CD4-positive, alpha-beta memory T cell (primary cell): Measurements from ENCODE around the gene SLC9A5. TPM values are rescaled to one million over a fixed set of nuclear protein-coding genes. Genes with fewer than 3 reads are reported as not detected.
A peak's percentile ranks its signal among the peaks of the same experiment; 100 is the strongest.

Experiments
- CTCF ChIA-PET: fragments of 350-600 bp; sonication (Branson Sonifier 250); formaldehyde crosslinking; loops from one replicate; lab custom pipeline; 2021; ENCODE audit warnings: inconsistent platforms; ENCODE audit not compliant: partially characterized antibody; lab: Charles Lee
- POLR2A ChIA-PET: fragments of 350-600 bp; sonication (Branson Sonifier 250); formaldehyde crosslinking; loops from one replicate; lab custom pipeline; 2021; ENCODE audit not compliant: partially characterized antibody; lab: Charles Lee
- DNase-seq, 5 donors: peaks; one replicate each; pipeline versions ENCODE4 v3.0.0 to v3.0.0-alpha.2; 2020 to 2022; ENCODE audit warnings: mixed read lengths in 1 of 5
- H3K27ac ChIP-seq: one replicate; pipeline ENCODE4 v1.7.0; 2013; ENCODE audit warnings: low read depth, low read length
- H3K27me3 ChIP-seq: 2 replicates; pipeline ENCODE4 v1.7.0; 2013; ENCODE audit warnings: mild to moderate bottlenecking, low read length, moderate library complexity; ENCODE audit not compliant: insufficient read depth
- H3K36me3 ChIP-seq: 2 replicates; pipeline ENCODE4 v1.7.0; 2013; ENCODE audit warnings: mild to moderate bottlenecking, low read length, moderate library complexity; ENCODE audit not compliant: insufficient read depth
- H3K4me1 ChIP-seq: 2 replicates; pipeline ENCODE4 v1.7.0; 2013; ENCODE audit warnings: mild to moderate bottlenecking, low read length, moderate library complexity; ENCODE audit not compliant: insufficient read depth
- H3K4me3 ChIP-seq, 2 donors: one replicate each; pipeline ENCODE4 v1.7.0; 2013; ENCODE audit warnings: low read length in 2 of 2, mild to moderate bottlenecking in 1 of 2
- H3K9me3 ChIP-seq, 2 donors: one replicate each; pipeline ENCODE4 v1.7.0; 2013; ENCODE audit warnings: low read length in 2 of 2, control low read depth in 1 of 2; ENCODE audit not compliant: control insufficient read depth in 1 of 2
- H3K27ac Mint-ChIP-seq, 7 donors: one replicate each; pipeline ENCODE4 v1.8.0; 2020 to 2021; ENCODE audit warnings: mixed read lengths in 7 of 7, mild to moderate bottlenecking in 6 of 7, inconsistent platforms in 3 of 7, moderate library complexity in 3 of 7
- H3K27me3 Mint-ChIP-seq, 2 donors: one replicate each; pipeline ENCODE4 v1.8.0; 2020 to 2021; ENCODE audit warnings: mixed read lengths in 2 of 2
- H3K36me3 Mint-ChIP-seq, 2 donors: one replicate each; pipeline ENCODE4 v1.8.0; 2020 to 2021; ENCODE audit warnings: mixed read lengths in 2 of 2, inconsistent platforms in 1 of 2, mild to moderate bottlenecking in 1 of 2
- H3K4me1 Mint-ChIP-seq, 4 donors: one replicate each; pipeline ENCODE4 v1.8.0; 2020 to 2021; ENCODE audit warnings: mixed read lengths in 4 of 4, mild to moderate bottlenecking in 1 of 4
- H3K4me3 Mint-ChIP-seq, 8 donors: one replicate each; pipeline ENCODE4 v1.8.0; 2020 to 2021; ENCODE audit warnings: mixed read lengths in 8 of 8, mild to moderate bottlenecking in 7 of 8, moderate library complexity in 6 of 8, inconsistent platforms in 3 of 8
- H3K9me3 Mint-ChIP-seq, 8 donors: one replicate each; pipeline ENCODE4 v1.8.0; 2020 to 2021; ENCODE audit warnings: mixed read lengths in 8 of 8, mild to moderate bottlenecking in 5 of 8, inconsistent platforms in 3 of 8, moderate library complexity in 1 of 8
- intact Hi-C: fragments of 100-400 bp; cut with micrococcal nuclease; formaldehyde crosslinking; loops from one replicate; pipeline ENCODE4 v1.15.1; 2023
- polyA plus RNA-seq, 2 donors: library from polyadenylated mRNA; unstranded; fragments of 300-500 nt; fragmentation: Illumina TruSeq; gene quantifications; one replicate each; pipeline ENCODE4 v1.2.3, GENCODE V29; 2021
- total RNA-seq, 2 experiments: library from RNA; stranded (reverse); gene quantifications; one replicate each; pipeline ENCODE4 v1.2.3, GENCODE V29; 2021

SLC9A5 gene
- total and polyA plus RNA-seq, 4 experiments from 2014 or later: 0.09 to 2.1 (median 1.7) TPM; not detected in 1

GRCh38 chr16:67282447-67282805 is 33.6 kb downstream of the SLC9A5 start:
- H3K4me3 Mint-ChIP-seq: no peak overlapping the region
- ChIA-PET CTCF (interaction anchor here (1.4 kb wide), 1 partner anchor 116 kb away, joined by 3 read pairs; no protein-coding TSS in a partner anchor), POLR2A (no interaction called here)
- H3K9me3 Mint-ChIP-seq: no peaks in the 10 kb centered on the region
- intact Hi-C loops: no loop called here
- H3K9me3 ChIP-seq: no peaks in the 10 kb centered on the region
- H3K36me3 ChIP-seq: no peaks in the 10 kb centered on the region
- H3K27me3 ChIP-seq: no peaks in the 10 kb centered on the region
- no peak overlapping the region for H3K27ac ChIP-seq
- no peak overlapping the region for H3K4me3 ChIP-seq
- peaks cover 20% of the 10 kb centered on the region for H3K4me1 ChIP-seq
- H3K27ac Mint-ChIP-seq: no peak overlapping the region
- DNase-seq: no peak
- H3K4me1 Mint-ChIP-seq: peaks cover 3 to 15% (median 8%) of the 10 kb centered on the region in 4 donors
- no peaks in the 10 kb centered on the region for H3K27me3 Mint-ChIP-seq
- H3K36me3 Mint-ChIP-seq: peaks cover 0 to 6% of the 10 kb centered on the region in 2 donors

GRCh38 chr16:67283039-67283825 is 34.5 kb downstream of the SLC9A5 start:
- intact Hi-C loops: no loop called here
- DNase-seq: no peak
- no peaks in the 10 kb centered on the region for H3K27me3 Mint-ChIP-seq
- no peaks in the 10 kb centered on the region for H3K9me3 ChIP-seq
- peaks cover 0 to 3% of the 10 kb centered on the region in 2 donors for H3K36me3 Mint-ChIP-seq
- no peaks in the 10 kb centered on the region for H3K27me3 ChIP-seq
- peaks cover 16% of the 10 kb centered on the region for H3K4me1 ChIP-seq
- no peak overlapping the region for H3K27ac ChIP-seq
- H3K4me3 Mint-ChIP-seq: no peak overlapping the region
- no peak overlapping the region for H3K4me3 ChIP-seq
- peak overlapping the region in 2 of 7 donors; percentile 2 to 82 for H3K27ac Mint-ChIP-seq
- H3K36me3 ChIP-seq: no peaks in the 10 kb centered on the region
- ChIA-PET CTCF (interaction anchor here (1.1 to 1.4 kb wide), 2 partner anchors 23 to 115 kb away, joined by 3 read pairs; no protein-coding TSS in a partner anchor), POLR2A (no interaction called here)
- H3K9me3 Mint-ChIP-seq: no peaks in the 10 kb centered on the region
- H3K4me1 Mint-ChIP-seq: peaks cover 3 to 9% (median 5%) of the 10 kb centered on the region in 4 donors

DNA sequence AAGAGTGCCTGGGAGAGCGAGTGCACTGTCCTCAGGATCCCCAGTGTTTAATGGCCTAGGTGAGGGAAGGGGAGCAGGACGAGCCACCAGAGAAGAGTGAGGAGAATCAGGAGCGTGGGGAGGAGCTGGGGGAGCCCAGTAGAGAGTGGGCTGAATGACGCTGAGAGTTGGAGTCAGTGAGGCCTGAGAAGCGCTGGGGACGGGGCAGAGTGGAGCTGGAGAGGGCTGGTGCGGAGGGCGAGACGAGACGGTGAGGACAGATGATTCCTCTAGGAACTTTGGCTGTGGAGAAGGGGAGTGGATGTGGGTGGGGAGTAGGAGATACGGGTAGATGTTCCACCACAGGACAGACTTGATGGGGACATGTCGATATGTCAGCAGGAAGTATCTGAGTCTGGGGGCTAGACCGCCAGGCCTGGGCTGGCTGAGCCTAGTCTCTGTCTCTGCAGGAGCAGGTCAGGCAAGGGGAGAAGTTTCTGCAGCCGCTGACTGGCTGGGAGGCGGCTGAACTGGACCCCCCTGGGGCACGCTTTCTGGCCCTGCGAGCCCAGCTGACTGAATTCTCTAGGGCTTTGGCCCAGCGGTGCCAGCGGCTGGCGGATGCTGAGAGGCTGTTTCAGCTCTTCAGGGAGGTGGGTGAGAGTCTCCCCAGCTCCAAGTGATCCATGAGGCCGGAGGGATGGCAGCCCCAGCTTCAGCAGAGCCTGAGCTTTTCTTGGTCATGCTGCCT is 35.2 kb downstream of the SLC9A5 start:
- Histone ChIP-seq H3K27ac (no peak overlapping the region), H3K27me3 (no peaks in the 10 kb centered on the region), H3K9me3 (no peaks in the 10 kb centered on the region), H3K4me1 (peaks cover 10% of the 10 kb centered on the region), H3K4me3 (no peak overlapping the region), H3K36me3 (no peaks in the 10 kb centered on the region)
- Mint-ChIP-seq H3K27me3 (no peaks in the 10 kb centered on the region), H3K9me3 (no peaks in the 10 kb centered on the region), H3K27ac (peak overlapping the region in 2 of 7 donors; percentile 24 to 82), H3K4me3 (no peak overlapping the region), H3K4me1 (peaks cover 0 to 4% (median 2%) of the 10 kb centered on the region in 4 donors), H3K36me3 (peaks cover 0 to 3% of the 10 kb centered on the region in 2 donors)
- intact Hi-C loops: no loop called here
- CTCF ChIA-PET: interaction anchor here (1.1 to 2.0 kb wide), 3 partner anchors 12 to 114 kb away, joined by 3 to 5 read pairs (median 3); no protein-coding TSS in a partner anchor
- DNase-seq: no peak
- POLR2A ChIA-PET: no interaction called here

DNA sequence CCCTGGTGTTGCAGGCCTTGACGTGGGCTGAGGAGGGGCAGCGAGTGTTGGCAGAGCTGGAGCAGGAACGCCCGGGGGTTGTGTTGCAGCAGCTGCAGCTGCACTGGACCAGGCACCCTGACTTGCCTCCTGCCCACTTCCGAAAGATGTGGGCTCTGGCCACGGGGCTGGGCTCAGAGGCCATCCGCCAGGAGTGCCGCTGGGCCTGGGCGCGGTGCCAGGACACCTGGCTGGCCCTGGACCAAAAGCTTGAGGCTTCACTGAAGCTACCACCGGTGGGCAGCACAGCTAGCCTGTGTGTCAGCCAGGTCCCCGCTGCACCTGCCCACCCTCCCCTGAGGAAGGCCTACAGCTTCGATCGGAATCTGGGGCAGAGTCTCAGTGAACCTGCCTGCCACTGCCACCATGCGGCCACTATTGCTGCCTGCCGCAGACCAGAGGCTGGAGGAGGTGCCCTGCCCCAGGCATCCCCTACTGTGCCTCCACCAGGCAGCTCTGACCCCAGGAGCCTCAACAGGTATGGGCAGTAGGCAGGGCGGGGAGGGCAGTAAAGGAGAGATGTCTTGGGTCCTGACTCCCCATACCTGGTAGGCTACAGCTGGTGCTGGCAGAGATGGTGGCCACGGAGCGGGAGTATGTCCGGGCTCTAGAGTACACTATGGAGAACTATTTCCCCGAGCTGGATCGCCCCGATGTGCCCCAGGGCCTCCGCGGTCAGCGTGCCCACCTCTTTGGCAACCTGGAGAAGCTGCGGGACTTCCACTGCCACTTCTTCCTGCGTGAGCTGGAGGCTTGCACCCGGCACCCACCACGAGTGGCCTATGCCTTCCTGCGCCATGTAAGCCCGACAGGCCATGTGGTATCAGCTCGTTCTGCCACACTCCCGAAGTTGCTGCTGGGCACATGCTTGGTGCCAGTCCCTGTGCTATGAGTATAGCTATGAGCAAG is 36.2 kb downstream of the SLC9A5 start:
- Histone ChIP-seq H3K4me1 (peaks cover 10% of the 10 kb centered on the region), H3K36me3 (no peaks in the 10 kb centered on the region), H3K27ac (no peak overlapping the region), H3K9me3 (no peaks in the 10 kb centered on the region), H3K27me3 (no peaks in the 10 kb centered on the region), H3K4me3 (no peak overlapping the region)
- H3K27ac Mint-ChIP-seq: peak overlapping the region in 2 of 7 donors; percentile 29 to 74
- H3K4me1 Mint-ChIP-seq: peaks cover 4 to 9% (median 8%) of the 10 kb centered on the region in 4 donors
- POLR2A ChIA-PET: interaction anchor here (0.5 to 1.4 kb wide), 3 partner anchors 10 to 517 kb away, joined by 3 read pairs; no protein-coding TSS in a partner anchor
- H3K36me3 Mint-ChIP-seq: peaks cover 0 to 3% of the 10 kb centered on the region in 2 donors
- no peak for DNase-seq
- H3K9me3 Mint-ChIP-seq: no peaks in the 10 kb centered on the region
- CTCF ChIA-PET: interaction anchor here (2.0 kb wide), 1 partner anchor 11 kb away, joined by 5 read pairs; no protein-coding TSS in a partner anchor
- intact Hi-C loops: no loop called here
- no peak overlapping the region for H3K4me3 Mint-ChIP-seq
- no peaks in the 10 kb centered on the region for H3K27me3 Mint-ChIP-seq

DNA sequence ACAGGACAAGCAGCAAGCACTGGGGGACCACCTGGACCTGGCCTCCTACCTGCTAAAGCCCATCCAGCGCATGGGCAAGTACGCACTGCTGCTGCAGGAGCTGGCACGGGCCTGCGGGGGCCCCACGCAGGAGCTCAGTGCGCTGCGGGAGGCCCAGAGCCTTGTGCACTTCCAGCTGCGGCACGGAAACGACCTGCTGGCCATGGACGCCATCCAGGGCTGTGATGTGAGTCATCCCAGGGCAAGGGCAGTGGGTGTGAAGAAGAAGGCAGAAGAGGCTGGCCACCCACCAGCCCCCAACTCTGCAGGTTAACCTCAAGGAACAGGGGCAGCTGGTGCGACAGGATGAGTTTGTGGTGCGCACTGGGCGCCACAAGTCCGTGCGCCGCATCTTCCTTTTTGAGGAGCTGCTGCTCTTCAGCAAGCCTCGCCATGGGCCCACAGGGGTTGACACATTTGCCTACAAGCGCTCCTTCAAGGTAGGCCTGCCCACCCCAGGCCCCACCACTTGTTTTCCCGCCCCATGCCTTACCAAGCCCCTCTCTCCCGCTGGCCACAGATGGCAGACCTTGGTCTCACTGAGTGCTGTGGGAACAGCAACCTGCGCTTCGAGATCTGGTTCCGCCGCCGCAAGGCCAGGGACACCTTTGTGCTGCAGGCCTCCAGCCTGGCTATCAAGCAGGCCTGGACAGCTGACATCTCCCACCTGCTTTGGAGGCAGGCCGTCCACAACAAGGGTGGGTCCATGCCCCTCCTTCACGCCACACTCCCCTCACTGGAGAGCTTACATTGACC is 37.9 kb downstream of the SLC9A5 start:
- intact Hi-C loops: no loop called here
- peaks cover 13% of the 10 kb centered on the region for H3K4me1 ChIP-seq
- DNase-seq: no peak
- Mint-ChIP-seq H3K36me3 (peaks cover 0 to 3% of the 10 kb centered on the region in 2 donors), H3K9me3 (no peaks in the 10 kb centered on the region), H3K4me1 (peaks cover 4 to 17% (median 12%) of the 10 kb centered on the region in 4 donors), H3K27me3 (no peaks in the 10 kb centered on the region), H3K27ac (no peak overlapping the region), H3K4me3 (no peak overlapping the region)
- H3K27ac ChIP-seq: no peak overlapping the region
- no peaks in the 10 kb centered on the region for H3K27me3 ChIP-seq
- no peak overlapping the region for H3K4me3 ChIP-seq
- POLR2A ChIA-PET: no interaction called here
- CTCF ChIA-PET: interaction anchor here (2.0 kb wide), 1 partner anchor 9 kb away, joined by 5 read pairs; no protein-coding TSS in a partner anchor
- no peaks in the 10 kb centered on the region for H3K9me3 ChIP-seq
- H3K36me3 ChIP-seq: no peaks in the 10 kb centered on the region

DNA sequence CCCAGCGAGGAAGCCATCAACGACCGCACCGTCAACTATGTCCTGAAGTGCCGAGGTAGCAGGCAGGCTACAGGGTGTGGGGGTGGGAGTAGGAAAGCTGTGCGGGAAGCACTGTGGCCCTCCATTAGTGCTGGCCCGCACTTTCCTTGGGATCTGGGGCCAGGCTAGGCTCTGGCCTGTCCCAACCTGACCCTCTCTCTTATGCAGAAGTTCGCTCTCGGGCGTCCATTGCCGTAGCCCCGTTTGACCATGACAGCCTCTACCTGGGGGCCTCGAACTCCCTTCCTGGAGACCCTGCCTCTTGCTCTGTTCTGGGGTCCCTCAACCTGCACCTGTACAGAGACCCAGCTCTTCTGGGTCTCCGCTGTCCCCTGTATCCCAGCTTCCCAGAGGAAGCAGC is 39.2 kb downstream of the SLC9A5 start:
- H3K27ac Mint-ChIP-seq: no peak overlapping the region
- H3K9me3 Mint-ChIP-seq: no peaks in the 10 kb centered on the region
- ChIA-PET CTCF (no interaction called here), POLR2A (no interaction called here)
- no peak overlapping the region for H3K4me3 ChIP-seq
- no peak for DNase-seq
- no peak overlapping the region for H3K27ac ChIP-seq
- no peak overlapping the region for H3K4me3 Mint-ChIP-seq
- no peaks in the 10 kb centered on the region for H3K27me3 Mint-ChIP-seq
- H3K9me3 ChIP-seq: no peaks in the 10 kb centered on the region
- no peaks in the 10 kb centered on the region for H3K27me3 ChIP-seq
- intact Hi-C loops: no loop called here
- no peaks in the 10 kb centered on the region for H3K36me3 ChIP-seq
- peaks cover 0 to 3% of the 10 kb centered on the region in 2 donors for H3K36me3 Mint-ChIP-seq
- H3K4me1 Mint-ChIP-seq: peaks cover 4 to 17% (median 12%) of the 10 kb centered on the region in 4 donors
- peaks cover 13% of the 10 kb centered on the region for H3K4me1 ChIP-seq
